GM12878 (cell line): ENCODE data around the gene ERP27. TPM values are rescaled to one million over a fixed set of nuclear protein-coding genes. Genes with fewer than 3 reads are reported as not detected.

Experiments
- ATAC-seq: fragments of 200-7000 bp; cut with Tn5 transposase; 3 replicates; pipeline ENCODE4 v1.9.1; 2020; ENCODE audit warnings: mild to moderate bottlenecking, moderate library complexity
- BruUV-seq: library from RNA; stranded (reverse); fragments of 400-500 nt; replicated peaks from 2 replicates; lab custom pipeline; 2021; lab: Mats Ljungman, UMichigan
- CTCF ChIA-PET: fragments of 300-600 bp; sonication (Branson Sonifier 250); formaldehyde crosslinking; extraction: SDS; loops from one replicate; lab custom pipeline; 2021; ENCODE audit warnings: inconsistent platforms; lab: Yijun Ruan, JAX
- POLR2A ChIA-PET: fragments of 350-600 bp; formaldehyde crosslinking; extraction: SDS; loops from one replicate; lab custom pipeline; 2021; ENCODE audit warnings: inconsistent platforms; lab: Charles Lee
- RAD21 ChIA-PET: fragments of 300-600 bp; sonication (Branson Sonifier 250); formaldehyde crosslinking; loops from one replicate; lab custom pipeline; 2023; ENCODE audit warnings: antibody characterized with exemption; ENCODE audit not compliant: unreplicated experiment; lab: Charles Lee
- SMC1A ChIA-PET: fragments of 300-600 bp; sonication (Branson Sonifier 250); formaldehyde crosslinking; loops from one replicate; lab custom pipeline; 2023; ENCODE audit not compliant: unreplicated experiment, uncharacterized antibody; lab: Charles Lee
- DNase-seq: peaks from one replicate; pipeline ENCODE4 v3.0.0-alpha.2; 2011; ENCODE audit warnings: low read depth, low spot score
- FAIRE-seq: peaks from 3 replicates; lab custom pipeline; 2011; peaks lifted over from hg19 to GRCh38; lab: Jason Lieb, UNC
- H2AFZ ChIP-seq: 2 replicates; pipeline ENCODE4 v1.6.0; 2011; ENCODE audit warnings: low read depth, low read length, control low read depth; ENCODE audit not compliant: control insufficient read depth
- H3K27ac ChIP-seq: 2 replicates; pipeline ENCODE4 v1.5.1; 2011; ENCODE audit warnings: control low read depth; ENCODE audit not compliant: control insufficient read depth, insufficient read depth
- H3K27me3 ChIP-seq, 2 experiments: replicated peaks in 1 of 2; 2 replicates each; pipeline versions ENCODE4 v1.6.0 to v1.6.1; 2011; ENCODE audit warnings: low read length in 1 of 2; ENCODE audit not compliant: control insufficient read depth in 2 of 2, insufficient read depth in 2 of 2
- H3K36me3 ChIP-seq, 2 experiments: 2 replicates each; pipeline ENCODE4 v1.5.1; 2011; ENCODE audit warnings: low read length in 1 of 2; ENCODE audit not compliant: control insufficient read depth in 2 of 2, insufficient read depth in 2 of 2
- H3K4me1 ChIP-seq: 2 replicates; pipeline ENCODE4 v1.6.1; 2011; ENCODE audit warnings: mild to moderate bottlenecking, low read length, moderate library complexity, mixed read lengths; ENCODE audit not compliant: control insufficient read depth, insufficient read depth
- H3K4me2 ChIP-seq: 2 replicates; pipeline ENCODE4 v1.6.0; 2011; ENCODE audit warnings: control low read depth; ENCODE audit not compliant: control insufficient read depth, insufficient read depth
- H3K4me3 ChIP-seq: fragments of 200-600 bp; sonication (generic); 2 replicates; pipeline ENCODE4 v1.5.1; 2016
- H3K79me2 ChIP-seq: 2 replicates; pipeline ENCODE4 v1.6.0; 2011; ENCODE audit warnings: low read length; ENCODE audit not compliant: control insufficient read depth, insufficient read depth
- H3K9ac ChIP-seq: 2 replicates; pipeline ENCODE4 v1.8.0; 2011; ENCODE audit warnings: low read length, control low read depth, mixed read lengths; ENCODE audit not compliant: control insufficient read depth, insufficient read depth
- H3K9me3 ChIP-seq: replicated peaks from 3 replicates; pipeline ENCODE4 v1.5.1; 2011; ENCODE audit warnings: mild to moderate bottlenecking, low read length; ENCODE audit not compliant: control insufficient read depth, insufficient read depth
- H4K20me1 ChIP-seq: 2 replicates; pipeline ENCODE4 v1.6.0; 2011; ENCODE audit not compliant: control insufficient read depth, insufficient read depth
- CHD2 ChIP-seq: IDR thresholded peaks from 2 replicates; pipeline ENCODE4 v1.6.1; 2011; ENCODE audit warnings: low read depth, low read length, improper control_type of control experiment, borderline replicate concordance
- EGR1 ChIP-seq, 2 experiments: IDR thresholded peaks; 1 replicate in 1 of 2; 2 replicates in 1 of 2; pipeline ENCODE4 v1.6.1; 2011 to 2012; ENCODE audit warnings: low read depth in 2 of 2, low read length in 2 of 2, borderline replicate concordance in 1 of 2, mild to moderate bottlenecking in 1 of 2, moderate library complexity in 1 of 2
- GATAD2B ChIP-seq: fragments of 450-650 bp; conservative IDR thresholded peaks from 2 replicates; pipeline ENCODE4 v1.6.1; 2017; ENCODE audit warnings: low read depth, mild to moderate bottlenecking, moderate library complexity
- ZNF274 ChIP-seq: IDR thresholded peaks from one replicate; pipeline ENCODE4 v1.8.0; 2011; ENCODE audit not compliant: insufficient read length, insufficient read depth
- WGBS: methylation state at CpG from one replicate; pipeline ENCODE4 v1.1.6; 2016; ENCODE audit warnings: low lambda C conversion rate; ENCODE audit not compliant: insufficient replicate concordance, insufficient coverage; ENCODE audit errors: missing lambda C conversion rate; 5-methylcytosine and 5-hydroxymethylcytosine counted together
- in situ Hi-C: fragments of 300-500 bp; cut with MboI; formaldehyde crosslinking; loops from 9 replicates; pipeline ENCODE4 v1.14.3; 2018; ENCODE audit warnings: mixed read lengths
- intact Hi-C: fragments of 100-400 bp; cut with micrococcal nuclease; formaldehyde crosslinking; loops from one replicate; pipeline ENCODE4 v1.14.2; 2022; ENCODE audit not compliant: unreplicated experiment
- polyA plus RNA-seq, 11 experiments: library from polyadenylated mRNA; depleted of rRNA in 4 of 11; unstranded in 6 of 11; stranded (reverse) in 5 of 11; fragments of >200 nt; fragmentation: Nextera tagmentation in 4 of 11; fragmentation: Illumina TruSeq in 1 of 11; extraction: Ambion mirVana in 4 of 11; extraction: Trizol in 1 of 11; gene quantifications; 1 replicate in 1 of 11; 2 replicates in 10 of 11; pipeline versions ENCODE4 v1.2.1 to v1.2.3, GENCODE V29; 2011 to 2016; ENCODE audit warnings: inconsistent platforms in 2 of 11, missing spikeins in 2 of 11, low read depth in 1 of 11
- total RNA-seq, 4 experiments: library from RNA; depleted of rRNA in 3 of 4; stranded (reverse); fragments of >200 nt in 3 of 4; fragmentation: Illumina TruSeq in 1 of 4; extraction: Trizol in 1 of 4; gene quantifications; 2 replicates each; pipeline versions ENCODE4 v1.2.1 to v1.2.3, GENCODE V29; 2013 to 2021
- TF ChIP-seq, protein P1 (sequence below): fragments of 450-650 bp; formaldehyde crosslinking; IDR thresholded peaks from 2 replicates; pipeline ENCODE4 v1.4.0; 2022; ENCODE audit warnings: mild to moderate bottlenecking, moderate library complexity
- TF ChIP-seq, protein P2 (sequence below): IDR thresholded peaks from 2 replicates; pipeline ENCODE4 v1.6.1; 2012; ENCODE audit warnings: improper control_type of control experiment, low read depth, low read length; ENCODE audit not compliant: insufficient replicate concordance
- TF ChIP-seq, protein P3 (sequence below): fragments of 150-350 bp; IDR thresholded peaks from 2 replicates; pipeline ENCODE4 v1.6.1; 2014; ENCODE audit warnings: mild to moderate bottlenecking, low read depth, low read length
- TF ChIP-seq, protein P4 (sequence below): IDR thresholded peaks from 2 replicates; pipeline ENCODE4 v1.6.1; 2012; ENCODE audit warnings: mild to moderate bottlenecking, low read depth, low read length

Gene ERP27
- total and polyA plus RNA-seq, 10 of the 15 experiments (the other 5 are each of a cell fraction or from before 2014, with no cell fraction given) = 0.91 to 2.4 (median 1.4) TPM

DNA sequence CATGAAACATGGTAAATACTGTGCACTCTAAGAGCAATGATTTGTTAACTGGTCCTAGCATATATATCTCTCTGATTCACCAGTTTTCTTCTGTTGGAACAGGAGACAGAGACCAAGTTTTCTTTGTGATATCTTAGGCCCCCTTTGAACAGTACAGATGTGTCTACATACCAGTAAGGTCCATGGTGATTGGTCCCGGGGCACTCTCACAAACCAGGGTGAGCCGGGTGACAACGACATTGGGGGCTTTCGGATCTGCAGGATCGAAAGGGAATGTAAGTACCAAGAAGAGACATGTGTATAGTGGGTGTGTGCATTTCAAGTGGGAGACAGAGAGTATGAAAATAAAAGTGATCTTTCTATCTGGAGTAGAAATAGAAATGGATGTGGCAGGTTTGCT lies 11.3 kb upstream of the ERP27 start:
- peaks cover 82% of the 10 kb centered on the region for H3K79me2 ChIP-seq
- no peaks in the 10 kb centered on the region for H3K27me3 ChIP-seq
- peak overlapping the region; percentile 85 for H3K4me2 ChIP-seq
- peak overlapping the region; percentile 100 for H3K27ac ChIP-seq
- H3K4me3 ChIP-seq = peak overlapping the region; percentile 2; the same call in 1 of the 2 replicates
- BruUV-seq = no TSS peak
- in situ Hi-C loops = loop anchor here (10.0 to 25.0 kb wide), 3 partner anchors 175 to 562 kb away; a partner anchor contains a TSS
- peaks cover 53% of the 10 kb centered on the region for H3K4me1 ChIP-seq
- 89% methylated on average over 5 of the region's 5 CpGs for WGBS
- no peaks in the 10 kb centered on the region for H4K20me1 ChIP-seq
- peaks cover 9 to 45% of the 10 kb centered on the region in 2 experiments for H3K36me3 ChIP-seq
- POLR2A ChIA-PET = interaction anchor here (2.2 kb wide), 1 partner anchor 9 kb away, joined by 20 read pairs; no protein-coding TSS in a partner anchor
- DNase-seq = no peak
- H3K9me3 ChIP-seq = no peaks in the 10 kb centered on the region
- no peak overlapping the region for H2AFZ ChIP-seq
- no peak for ATAC-seq
- H3K9ac ChIP-seq = peak overlapping the region; percentile 86; the same call in 1 of the 2 replicates
- CTCF ChIA-PET = no interaction called here
- intact Hi-C loops = loop anchor here (5.0 to 10.0 kb wide), 4 partner anchors 38 to 835 kb away; partner anchors contain the start of gene EPS8
- RAD21 ChIA-PET = interaction anchor here (2.9 to 3.0 kb wide), 2 partner anchors 8 to 12 kb away, joined by 16 to 24 read pairs; partner anchors contain the start of gene ARHGDIB
- no peak for FAIRE-seq
- SMC1A ChIA-PET = interaction anchor here (1.8 to 3.4 kb wide), 5 partner anchors 9 to 179 kb away, joined by 7 to 33 read pairs (median 13); partner anchors contain the start of genes ARHGDIB and ERP27
- TF ChIP-seq, protein P1, sequence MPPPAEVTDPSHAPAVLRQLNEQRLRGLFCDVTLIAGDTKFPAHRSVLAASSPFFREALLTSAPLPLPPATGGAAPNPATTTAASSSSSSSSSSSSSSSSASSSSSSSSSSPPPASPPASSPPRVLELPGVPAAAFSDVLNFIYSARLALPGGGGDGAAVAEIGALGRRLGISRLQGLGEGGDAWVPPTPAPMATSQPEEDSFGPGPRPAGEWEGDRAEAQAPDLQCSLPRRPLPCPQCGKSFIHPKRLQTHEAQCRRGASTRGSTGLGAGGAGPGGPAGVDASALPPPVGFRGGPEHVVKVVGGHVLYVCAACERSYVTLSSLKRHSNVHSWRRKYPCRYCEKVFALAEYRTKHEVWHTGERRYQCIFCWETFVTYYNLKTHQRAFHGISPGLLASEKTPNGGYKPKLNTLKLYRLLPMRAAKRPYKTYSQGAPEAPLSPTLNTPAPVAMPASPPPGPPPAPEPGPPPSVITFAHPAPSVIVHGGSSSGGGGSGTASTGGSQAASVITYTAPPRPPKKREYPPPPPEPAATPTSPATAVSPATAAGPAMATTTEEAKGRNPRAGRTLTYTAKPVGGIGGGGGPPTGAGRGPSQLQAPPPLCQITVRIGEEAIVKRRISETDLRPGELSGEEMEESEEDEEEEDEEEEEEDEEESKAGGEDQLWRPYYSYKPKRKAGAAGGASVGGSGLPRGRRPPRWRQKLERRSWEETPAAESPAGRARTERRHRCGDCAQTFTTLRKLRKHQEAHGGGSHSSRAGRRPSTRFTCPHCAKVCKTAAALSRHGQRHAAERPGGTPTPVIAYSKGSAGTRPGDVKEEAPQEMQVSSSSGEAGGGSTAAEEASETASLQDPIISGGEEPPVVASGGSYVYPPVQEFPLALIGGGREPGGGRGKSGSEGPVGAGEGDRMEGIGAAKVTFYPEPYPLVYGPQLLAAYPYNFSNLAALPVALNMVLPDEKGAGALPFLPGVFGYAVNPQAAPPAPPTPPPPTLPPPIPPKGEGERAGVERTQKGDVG = 0 out of 2 replicates have a peak, but pooled peaks have one; percentile 12
- TF ChIP-seq EGR1 (IDR thresholded peaks at IDR 0.05; ENCODE audit: borderline replicate concordance in 1 of 2, low read depth in 2 of 2, low read length in 2 of 2) (no peak), GATAD2B (0 out of 2 replicates have a peak, but pooled peaks have one; percentile 34), CHD2 (no peak), ZNF274 (no peak)
- TF ChIP-seq, protein P2, sequence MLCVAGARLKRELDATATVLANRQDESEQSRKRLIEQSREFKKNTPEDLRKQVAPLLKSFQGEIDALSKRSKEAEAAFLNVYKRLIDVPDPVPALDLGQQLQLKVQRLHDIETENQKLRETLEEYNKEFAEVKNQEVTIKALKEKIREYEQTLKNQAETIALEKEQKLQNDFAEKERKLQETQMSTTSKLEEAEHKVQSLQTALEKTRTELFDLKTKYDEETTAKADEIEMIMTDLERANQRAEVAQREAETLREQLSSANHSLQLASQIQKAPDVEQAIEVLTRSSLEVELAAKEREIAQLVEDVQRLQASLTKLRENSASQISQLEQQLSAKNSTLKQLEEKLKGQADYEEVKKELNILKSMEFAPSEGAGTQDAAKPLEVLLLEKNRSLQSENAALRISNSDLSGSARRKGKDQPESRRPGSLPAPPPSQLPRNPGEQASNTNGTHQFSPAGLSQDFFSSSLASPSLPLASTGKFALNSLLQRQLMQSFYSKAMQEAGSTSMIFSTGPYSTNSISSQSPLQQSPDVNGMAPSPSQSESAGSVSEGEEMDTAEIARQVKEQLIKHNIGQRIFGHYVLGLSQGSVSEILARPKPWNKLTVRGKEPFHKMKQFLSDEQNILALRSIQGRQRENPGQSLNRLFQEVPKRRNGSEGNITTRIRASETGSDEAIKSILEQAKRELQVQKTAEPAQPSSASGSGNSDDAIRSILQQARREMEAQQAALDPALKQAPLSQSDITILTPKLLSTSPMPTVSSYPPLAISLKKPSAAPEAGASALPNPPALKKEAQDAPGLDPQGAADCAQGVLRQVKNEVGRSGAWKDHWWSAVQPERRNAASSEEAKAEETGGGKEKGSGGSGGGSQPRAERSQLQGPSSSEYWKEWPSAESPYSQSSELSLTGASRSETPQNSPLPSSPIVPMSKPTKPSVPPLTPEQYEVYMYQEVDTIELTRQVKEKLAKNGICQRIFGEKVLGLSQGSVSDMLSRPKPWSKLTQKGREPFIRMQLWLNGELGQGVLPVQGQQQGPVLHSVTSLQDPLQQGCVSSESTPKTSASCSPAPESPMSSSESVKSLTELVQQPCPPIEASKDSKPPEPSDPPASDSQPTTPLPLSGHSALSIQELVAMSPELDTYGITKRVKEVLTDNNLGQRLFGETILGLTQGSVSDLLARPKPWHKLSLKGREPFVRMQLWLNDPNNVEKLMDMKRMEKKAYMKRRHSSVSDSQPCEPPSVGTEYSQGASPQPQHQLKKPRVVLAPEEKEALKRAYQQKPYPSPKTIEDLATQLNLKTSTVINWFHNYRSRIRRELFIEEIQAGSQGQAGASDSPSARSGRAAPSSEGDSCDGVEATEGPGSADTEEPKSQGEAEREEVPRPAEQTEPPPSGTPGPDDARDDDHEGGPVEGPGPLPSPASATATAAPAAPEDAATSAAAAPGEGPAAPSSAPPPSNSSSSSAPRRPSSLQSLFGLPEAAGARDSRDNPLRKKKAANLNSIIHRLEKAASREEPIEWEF = no peak
- TF ChIP-seq, protein P3, sequence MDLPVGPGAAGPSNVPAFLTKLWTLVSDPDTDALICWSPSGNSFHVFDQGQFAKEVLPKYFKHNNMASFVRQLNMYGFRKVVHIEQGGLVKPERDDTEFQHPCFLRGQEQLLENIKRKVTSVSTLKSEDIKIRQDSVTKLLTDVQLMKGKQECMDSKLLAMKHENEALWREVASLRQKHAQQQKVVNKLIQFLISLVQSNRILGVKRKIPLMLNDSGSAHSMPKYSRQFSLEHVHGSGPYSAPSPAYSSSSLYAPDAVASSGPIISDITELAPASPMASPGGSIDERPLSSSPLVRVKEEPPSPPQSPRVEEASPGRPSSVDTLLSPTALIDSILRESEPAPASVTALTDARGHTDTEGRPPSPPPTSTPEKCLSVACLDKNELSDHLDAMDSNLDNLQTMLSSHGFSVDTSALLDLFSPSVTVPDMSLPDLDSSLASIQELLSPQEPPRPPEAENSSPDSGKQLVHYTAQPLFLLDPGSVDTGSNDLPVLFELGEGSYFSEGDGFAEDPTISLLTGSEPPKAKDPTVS = no peak
- TF ChIP-seq, protein P4, sequence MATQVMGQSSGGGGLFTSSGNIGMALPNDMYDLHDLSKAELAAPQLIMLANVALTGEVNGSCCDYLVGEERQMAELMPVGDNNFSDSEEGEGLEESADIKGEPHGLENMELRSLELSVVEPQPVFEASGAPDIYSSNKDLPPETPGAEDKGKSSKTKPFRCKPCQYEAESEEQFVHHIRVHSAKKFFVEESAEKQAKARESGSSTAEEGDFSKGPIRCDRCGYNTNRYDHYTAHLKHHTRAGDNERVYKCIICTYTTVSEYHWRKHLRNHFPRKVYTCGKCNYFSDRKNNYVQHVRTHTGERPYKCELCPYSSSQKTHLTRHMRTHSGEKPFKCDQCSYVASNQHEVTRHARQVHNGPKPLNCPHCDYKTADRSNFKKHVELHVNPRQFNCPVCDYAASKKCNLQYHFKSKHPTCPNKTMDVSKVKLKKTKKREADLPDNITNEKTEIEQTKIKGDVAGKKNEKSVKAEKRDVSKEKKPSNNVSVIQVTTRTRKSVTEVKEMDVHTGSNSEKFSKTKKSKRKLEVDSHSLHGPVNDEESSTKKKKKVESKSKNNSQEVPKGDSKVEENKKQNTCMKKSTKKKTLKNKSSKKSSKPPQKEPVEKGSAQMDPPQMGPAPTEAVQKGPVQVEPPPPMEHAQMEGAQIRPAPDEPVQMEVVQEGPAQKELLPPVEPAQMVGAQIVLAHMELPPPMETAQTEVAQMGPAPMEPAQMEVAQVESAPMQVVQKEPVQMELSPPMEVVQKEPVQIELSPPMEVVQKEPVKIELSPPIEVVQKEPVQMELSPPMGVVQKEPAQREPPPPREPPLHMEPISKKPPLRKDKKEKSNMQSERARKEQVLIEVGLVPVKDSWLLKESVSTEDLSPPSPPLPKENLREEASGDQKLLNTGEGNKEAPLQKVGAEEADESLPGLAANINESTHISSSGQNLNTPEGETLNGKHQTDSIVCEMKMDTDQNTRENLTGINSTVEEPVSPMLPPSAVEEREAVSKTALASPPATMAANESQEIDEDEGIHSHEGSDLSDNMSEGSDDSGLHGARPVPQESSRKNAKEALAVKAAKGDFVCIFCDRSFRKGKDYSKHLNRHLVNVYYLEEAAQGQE = no peak
